WTC11 (cell line): ENCODE results near the gene ATOX1. TPM values are rescaled to one million over a fixed set of nuclear protein-coding genes. Genes with fewer than 3 reads are reported as not detected.

ENCODE experiments used
- ATAC-seq: fragments of 200-7000 bp; cut with Tn5 transposase; 2 replicates; pipeline ENCODE4 v1.10.0; 2021; ENCODE audit warnings: mild to moderate bottlenecking, moderate library complexity
- CTCF ChIA-PET: fragments of 300-600 bp; sonication (Branson Sonifier 250); formaldehyde crosslinking; loops from one replicate; lab custom pipeline; 2021; ENCODE audit warnings: antibody characterized with exemption; lab: Charles Lee
- POLR2A ChIA-PET: fragments of 350-600 bp; sonication (Branson Sonifier 250); formaldehyde crosslinking; loops from one replicate; lab custom pipeline; 2021; ENCODE audit warnings: antibody characterized with exemption; lab: Charles Lee
- DNase-seq: peaks from one replicate; pipeline ENCODE4 v3.0.0; 2021; ENCODE audit warnings: low spot score
- H3K27ac Mint-ChIP-seq: 2 replicates; pipeline ENCODE4 v1.8.0; 2021; ENCODE audit warnings: mixed read lengths
- H3K27me3 Mint-ChIP-seq: 2 replicates; pipeline ENCODE4 v1.8.0; 2021; ENCODE audit warnings: low read depth, mild to moderate bottlenecking, moderate library complexity, mixed read lengths
- H3K36me3 Mint-ChIP-seq: 2 replicates; pipeline ENCODE4 v1.8.0; 2021; ENCODE audit warnings: mixed read lengths
- H3K4me1 Mint-ChIP-seq: 2 replicates; pipeline ENCODE4 v1.8.0; 2022; ENCODE audit warnings: mixed read lengths
- H3K4me3 Mint-ChIP-seq: 2 replicates; pipeline ENCODE4 v1.8.0; 2021; ENCODE audit warnings: mild to moderate bottlenecking, moderate library complexity, mixed read lengths
- H3K9me3 Mint-ChIP-seq: 2 replicates; pipeline ENCODE4 v1.8.0; 2021; ENCODE audit warnings: mixed read lengths
- EMX1 ChIP-seq: fragments of 250-450 bp; sonication (Bioruptor Pico); IDR thresholded peaks from 2 replicates; pipeline ENCODE4 v1.8.0; 2021; ENCODE audit warnings: mild to moderate bottlenecking
- ESRRA ChIP-seq: sonication (generic); formaldehyde crosslinking; IDR thresholded peaks from 2 replicates; pipeline ENCODE4 v1.8.1; 2022; ENCODE audit warnings: mild to moderate bottlenecking, missing genetic modification reagents, borderline replicate concordance
- MXD4 ChIP-seq: fragments of 250-450 bp; sonication (Bioruptor Pico); IDR thresholded peaks from 2 replicates; pipeline ENCODE4 v1.8.0; 2021; ENCODE audit warnings: mild to moderate bottlenecking, moderate library complexity, borderline replicate concordance
- NFYB ChIP-seq: sonication (generic); formaldehyde crosslinking; conservative IDR thresholded peaks from 2 replicates; pipeline ENCODE4 v1.8.0; 2022; ENCODE audit warnings: low read depth, missing genetic modification reagents
- RORB ChIP-seq: fragments of 250-450 bp; sonication (Bioruptor Pico); IDR thresholded peaks from 2 replicates; pipeline ENCODE4 v1.9.0; 2021; ENCODE audit warnings: mild to moderate bottlenecking
- TCF7 ChIP-seq: sonication (generic); formaldehyde crosslinking; IDR thresholded peaks from 2 replicates; pipeline ENCODE4 v1.8.0; 2022; ENCODE audit warnings: mild to moderate bottlenecking, low read depth, missing genetic modification reagents, moderate library complexity
- TP53 ChIP-seq: sonication (generic); formaldehyde crosslinking; IDR thresholded peaks from 2 replicates; pipeline ENCODE4 v1.8.1; 2023; ENCODE audit warnings: mild to moderate bottlenecking, missing genetic modification reagents
- ZNF671 ChIP-seq: fragments of 250-450 bp; sonication (Bioruptor Pico); IDR thresholded peaks from 2 replicates; pipeline ENCODE4 v1.8.0; 2021; ENCODE audit warnings: mild to moderate bottlenecking
- total RNA-seq: library from RNA; stranded (reverse); gene quantifications from 3 replicates; pipeline ENCODE4 v1.2.3, GENCODE V29; 2021
- TF ChIP-seq, protein P1 (sequence below): sonication (generic); formaldehyde crosslinking; IDR thresholded peaks from 2 replicates; pipeline ENCODE4 v1.8.1; 2023; ENCODE audit warnings: mild to moderate bottlenecking, missing genetic modification reagents, borderline replicate concordance
- TF ChIP-seq, protein P2 (sequence below): fragments of 250-450 bp; sonication (Bioruptor Pico); conservative IDR thresholded peaks from 2 replicates; pipeline ENCODE4 v1.9.0; 2021; ENCODE audit warnings: mild to moderate bottlenecking
- TF ChIP-seq, protein P3 (sequence below): sonication (generic); formaldehyde crosslinking; IDR thresholded peaks from 2 replicates; pipeline ENCODE4 v1.8.0; 2022; ENCODE audit warnings: mild to moderate bottlenecking, missing genetic modification reagents
- TF ChIP-seq, protein P4 (sequence below): sonication (generic); formaldehyde crosslinking; IDR thresholded peaks from 2 replicates; pipeline ENCODE4 v1.8.1; 2022; ENCODE audit warnings: missing genetic modification reagents, borderline replicate concordance
- TF ChIP-seq, protein P5 (sequence below): fragments of 250-450 bp; sonication (Bioruptor Pico); IDR thresholded peaks from 2 replicates; pipeline ENCODE4 v1.9.0; 2021; ENCODE audit warnings: mild to moderate bottlenecking
- TF ChIP-seq, protein P6 (sequence below): sonication (generic); formaldehyde crosslinking; IDR thresholded peaks from 2 replicates; pipeline ENCODE4 v1.8.1; 2023; ENCODE audit warnings: mild to moderate bottlenecking, missing genetic modification reagents

Gene ATOX1
- total RNA-seq, 1 experiment from 2014 or later: 76.4 TPM

DNA sequence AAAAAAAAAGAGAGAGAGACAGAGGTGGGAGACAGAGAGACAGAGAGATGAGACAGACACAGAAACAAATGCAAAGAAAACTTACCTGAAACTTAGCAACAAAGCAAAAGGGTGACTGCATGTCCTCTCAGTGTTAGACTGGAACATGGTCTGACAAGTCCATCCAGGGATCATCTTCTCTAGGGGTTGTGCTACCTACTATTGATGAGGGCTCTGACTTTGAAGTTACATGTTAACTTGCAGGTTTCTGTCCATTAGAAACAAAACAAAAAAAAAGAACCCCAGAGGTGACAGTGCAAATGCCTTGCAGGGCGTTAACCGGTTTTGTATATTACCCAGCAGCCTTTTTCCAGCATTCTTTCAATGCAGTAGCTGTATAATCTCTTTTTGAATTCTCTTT is 58.1 kb downstream of the ATOX1 start:
- DNase-seq: no peak
- POLR2A ChIA-PET: no interaction called here
- H3K36me3 Mint-ChIP-seq: no peaks in the 10 kb centered on the region
- H3K4me3 Mint-ChIP-seq: no peak overlapping the region
- CTCF ChIA-PET: interaction anchor here (1.1 kb wide), 1 partner anchor 41 kb away, joined by 3 read pairs; no protein-coding TSS in a partner anchor
- H3K27ac Mint-ChIP-seq: no peak overlapping the region
- TF ChIP-seq ZNF671 (CRISPR knock-in tag) (no peak), NFYB (CRISPR knock-in tag) (no peak), ESRRA (CRISPR knock-in tag) (no peak), EMX1 (CRISPR knock-in tag) (no peak), TP53 (no peak), TCF7 (CRISPR knock-in tag) (no peak), RORB (CRISPR knock-in tag) (no peak), MXD4 (no peak)
- TF ChIP-seq, protein P1, sequence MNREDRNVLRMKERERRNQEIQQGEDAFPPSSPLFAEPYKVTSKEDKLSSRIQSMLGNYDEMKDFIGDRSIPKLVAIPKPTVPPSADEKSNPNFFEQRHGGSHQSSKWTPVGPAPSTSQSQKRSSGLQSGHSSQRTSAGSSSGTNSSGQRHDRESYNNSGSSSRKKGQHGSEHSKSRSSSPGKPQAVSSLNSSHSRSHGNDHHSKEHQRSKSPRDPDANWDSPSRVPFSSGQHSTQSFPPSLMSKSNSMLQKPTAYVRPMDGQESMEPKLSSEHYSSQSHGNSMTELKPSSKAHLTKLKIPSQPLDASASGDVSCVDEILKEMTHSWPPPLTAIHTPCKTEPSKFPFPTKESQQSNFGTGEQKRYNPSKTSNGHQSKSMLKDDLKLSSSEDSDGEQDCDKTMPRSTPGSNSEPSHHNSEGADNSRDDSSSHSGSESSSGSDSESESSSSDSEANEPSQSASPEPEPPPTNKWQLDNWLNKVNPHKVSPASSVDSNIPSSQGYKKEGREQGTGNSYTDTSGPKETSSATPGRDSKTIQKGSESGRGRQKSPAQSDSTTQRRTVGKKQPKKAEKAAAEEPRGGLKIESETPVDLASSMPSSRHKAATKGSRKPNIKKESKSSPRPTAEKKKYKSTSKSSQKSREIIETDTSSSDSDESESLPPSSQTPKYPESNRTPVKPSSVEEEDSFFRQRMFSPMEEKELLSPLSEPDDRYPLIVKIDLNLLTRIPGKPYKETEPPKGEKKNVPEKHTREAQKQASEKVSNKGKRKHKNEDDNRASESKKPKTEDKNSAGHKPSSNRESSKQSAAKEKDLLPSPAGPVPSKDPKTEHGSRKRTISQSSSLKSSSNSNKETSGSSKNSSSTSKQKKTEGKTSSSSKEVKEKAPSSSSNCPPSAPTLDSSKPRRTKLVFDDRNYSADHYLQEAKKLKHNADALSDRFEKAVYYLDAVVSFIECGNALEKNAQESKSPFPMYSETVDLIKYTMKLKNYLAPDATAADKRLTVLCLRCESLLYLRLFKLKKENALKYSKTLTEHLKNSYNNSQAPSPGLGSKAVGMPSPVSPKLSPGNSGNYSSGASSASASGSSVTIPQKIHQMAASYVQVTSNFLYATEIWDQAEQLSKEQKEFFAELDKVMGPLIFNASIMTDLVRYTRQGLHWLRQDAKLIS (CRISPR knock-in tag): no peak
- TF ChIP-seq, protein P2, sequence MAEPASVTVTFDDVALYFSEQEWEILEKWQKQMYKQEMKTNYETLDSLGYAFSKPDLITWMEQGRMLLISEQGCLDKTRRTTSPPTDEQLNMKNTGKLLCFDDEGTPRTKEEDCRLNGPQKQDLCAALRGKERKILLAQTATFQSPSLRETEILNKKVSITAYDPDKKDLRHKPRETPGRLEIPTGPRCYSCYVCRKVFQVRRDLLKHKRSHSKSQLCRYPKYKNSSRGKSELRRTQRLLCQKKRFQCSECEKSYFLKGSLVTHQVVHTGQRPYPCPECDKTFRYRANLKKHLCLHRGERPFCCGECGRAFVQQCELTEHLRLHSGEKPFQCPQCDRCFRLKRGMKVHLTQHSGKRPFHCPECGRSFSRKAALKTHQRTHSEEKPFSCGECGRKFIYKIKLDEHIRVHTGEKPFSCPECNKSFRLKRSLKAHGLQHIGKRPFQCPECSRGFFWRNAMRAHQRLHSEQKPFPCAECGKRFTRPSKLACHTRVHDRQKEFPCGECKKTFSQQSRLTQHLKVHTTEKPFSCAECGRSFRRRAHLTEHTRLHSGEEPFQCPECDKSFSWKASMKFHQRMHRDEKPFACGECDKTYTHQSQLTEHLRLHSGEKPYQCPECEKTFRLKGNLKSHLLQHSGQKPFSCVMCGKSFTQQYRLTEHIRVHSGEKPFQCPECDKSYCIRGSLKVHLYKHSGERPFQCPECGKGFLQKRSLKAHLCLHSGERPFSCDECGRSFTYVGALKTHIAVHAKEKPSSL (CRISPR knock-in tag): no peak
- TF ChIP-seq, protein P3, sequence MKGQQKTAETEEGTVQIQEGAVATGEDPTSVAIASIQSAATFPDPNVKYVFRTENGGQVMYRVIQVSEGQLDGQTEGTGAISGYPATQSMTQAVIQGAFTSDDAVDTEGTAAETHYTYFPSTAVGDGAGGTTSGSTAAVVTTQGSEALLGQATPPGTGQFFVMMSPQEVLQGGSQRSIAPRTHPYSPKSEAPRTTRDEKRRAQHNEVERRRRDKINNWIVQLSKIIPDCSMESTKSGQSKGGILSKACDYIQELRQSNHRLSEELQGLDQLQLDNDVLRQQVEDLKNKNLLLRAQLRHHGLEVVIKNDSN (CRISPR knock-in tag): no peak
- TF ChIP-seq, protein P4, sequence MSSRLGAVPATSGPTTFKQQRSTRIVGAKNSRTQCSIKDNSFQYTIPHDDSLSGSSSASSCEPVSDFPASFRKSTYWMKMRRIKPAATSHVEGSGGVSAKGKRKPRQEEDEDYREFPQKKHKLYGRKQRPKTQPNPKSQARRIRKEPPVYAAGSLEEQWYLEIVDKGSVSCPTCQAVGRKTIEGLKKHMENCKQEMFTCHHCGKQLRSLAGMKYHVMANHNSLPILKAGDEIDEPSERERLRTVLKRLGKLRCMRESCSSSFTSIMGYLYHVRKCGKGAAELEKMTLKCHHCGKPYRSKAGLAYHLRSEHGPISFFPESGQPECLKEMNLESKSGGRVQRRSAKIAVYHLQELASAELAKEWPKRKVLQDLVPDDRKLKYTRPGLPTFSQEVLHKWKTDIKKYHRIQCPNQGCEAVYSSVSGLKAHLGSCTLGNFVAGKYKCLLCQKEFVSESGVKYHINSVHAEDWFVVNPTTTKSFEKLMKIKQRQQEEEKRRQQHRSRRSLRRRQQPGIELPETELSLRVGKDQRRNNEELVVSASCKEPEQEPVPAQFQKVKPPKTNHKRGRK (CRISPR knock-in tag): no peak
- TF ChIP-seq, protein P5, sequence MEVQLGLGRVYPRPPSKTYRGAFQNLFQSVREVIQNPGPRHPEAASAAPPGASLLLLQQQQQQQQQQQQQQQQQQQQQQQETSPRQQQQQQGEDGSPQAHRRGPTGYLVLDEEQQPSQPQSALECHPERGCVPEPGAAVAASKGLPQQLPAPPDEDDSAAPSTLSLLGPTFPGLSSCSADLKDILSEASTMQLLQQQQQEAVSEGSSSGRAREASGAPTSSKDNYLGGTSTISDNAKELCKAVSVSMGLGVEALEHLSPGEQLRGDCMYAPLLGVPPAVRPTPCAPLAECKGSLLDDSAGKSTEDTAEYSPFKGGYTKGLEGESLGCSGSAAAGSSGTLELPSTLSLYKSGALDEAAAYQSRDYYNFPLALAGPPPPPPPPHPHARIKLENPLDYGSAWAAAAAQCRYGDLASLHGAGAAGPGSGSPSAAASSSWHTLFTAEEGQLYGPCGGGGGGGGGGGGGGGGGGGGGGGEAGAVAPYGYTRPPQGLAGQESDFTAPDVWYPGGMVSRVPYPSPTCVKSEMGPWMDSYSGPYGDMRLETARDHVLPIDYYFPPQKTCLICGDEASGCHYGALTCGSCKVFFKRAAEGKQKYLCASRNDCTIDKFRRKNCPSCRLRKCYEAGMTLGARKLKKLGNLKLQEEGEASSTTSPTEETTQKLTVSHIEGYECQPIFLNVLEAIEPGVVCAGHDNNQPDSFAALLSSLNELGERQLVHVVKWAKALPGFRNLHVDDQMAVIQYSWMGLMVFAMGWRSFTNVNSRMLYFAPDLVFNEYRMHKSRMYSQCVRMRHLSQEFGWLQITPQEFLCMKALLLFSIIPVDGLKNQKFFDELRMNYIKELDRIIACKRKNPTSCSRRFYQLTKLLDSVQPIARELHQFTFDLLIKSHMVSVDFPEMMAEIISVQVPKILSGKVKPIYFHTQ (CRISPR knock-in tag): no peak
- TF ChIP-seq, protein P6, sequence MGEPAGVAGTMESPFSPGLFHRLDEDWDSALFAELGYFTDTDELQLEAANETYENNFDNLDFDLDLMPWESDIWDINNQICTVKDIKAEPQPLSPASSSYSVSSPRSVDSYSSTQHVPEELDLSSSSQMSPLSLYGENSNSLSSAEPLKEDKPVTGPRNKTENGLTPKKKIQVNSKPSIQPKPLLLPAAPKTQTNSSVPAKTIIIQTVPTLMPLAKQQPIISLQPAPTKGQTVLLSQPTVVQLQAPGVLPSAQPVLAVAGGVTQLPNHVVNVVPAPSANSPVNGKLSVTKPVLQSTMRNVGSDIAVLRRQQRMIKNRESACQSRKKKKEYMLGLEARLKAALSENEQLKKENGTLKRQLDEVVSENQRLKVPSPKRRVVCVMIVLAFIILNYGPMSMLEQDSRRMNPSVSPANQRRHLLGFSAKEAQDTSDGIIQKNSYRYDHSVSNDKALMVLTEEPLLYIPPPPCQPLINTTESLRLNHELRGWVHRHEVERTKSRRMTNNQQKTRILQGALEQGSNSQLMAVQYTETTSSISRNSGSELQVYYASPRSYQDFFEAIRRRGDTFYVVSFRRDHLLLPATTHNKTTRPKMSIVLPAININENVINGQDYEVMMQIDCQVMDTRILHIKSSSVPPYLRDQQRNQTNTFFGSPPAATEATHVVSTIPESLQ (CRISPR knock-in tag): no peak
- H3K27me3 Mint-ChIP-seq: no peaks in the 10 kb centered on the region; the same call in 1 of the 2 replicates
- peaks cover 28% of the 10 kb centered on the region for H3K4me1 Mint-ChIP-seq
- H3K9me3 Mint-ChIP-seq: no peaks in the 10 kb centered on the region
- no peak for ATAC-seq
